Measurements from ENCODE around the gene SLIT3. TPM values are rescaled to one million over a fixed set of nuclear protein-coding genes. Genes with fewer than 3 reads are reported as not detected.

The SLIT3 gene
- total and polyA plus RNA-seq, 2 donors (not counting 3 experiments of a cell fraction or from before 2014, with no cell fraction given), result 0.90 to 1.0 TPM

GRCh38 chr5:169166078-169166477 lies 134.9 kb downstream of the SLIT3 start:
- Histone ChIP-seq H3K9ac (replicated peaks; ENCODE audit: extremely low read depth, insufficient read depth, low read length) (no peak overlapping the region), H3K36me3 (ENCODE audit: control insufficient read depth in 2 of 2, extremely low read depth in 1 of 2, insufficient read depth in 2 of 2, low read length in 2 of 2) (no peaks in the 10 kb centered on the region), H3K4me1 (ENCODE audit: control insufficient read depth, extremely low read depth, insufficient read depth, low read length) (peaks cover 32% of the 10 kb centered on the region), H3K27me3 (ENCODE audit: control insufficient read depth in 2 of 2, insufficient read depth in 2 of 2, low read length in 2 of 2) (no peaks in the 10 kb centered on the region), H3K4me3 (replicated peaks in 1 of 3; ENCODE audit: insufficient read depth in 1 of 3, low read depth in 1 of 3, low read length in 3 of 3) (no peak overlapping the region), H3K27ac (ENCODE audit: insufficient read depth, low read depth, low read length) (no peak overlapping the region), H4K20me1 (replicated peaks; ENCODE audit: control insufficient read depth, extremely low read depth, insufficient read depth, low read length) (no peaks in the 10 kb centered on the region), H3K9me1 (replicated peaks; ENCODE audit: control insufficient read depth, extremely low read depth, insufficient read depth, low read length) (no peaks in the 10 kb centered on the region), H3K9me3 (replicated peaks; ENCODE audit: control insufficient read depth, insufficient read depth, low read length) (no peaks in the 10 kb centered on the region), H2AFZ (ENCODE audit: low read depth, low read length) (no peak overlapping the region), H3K4me2 (ENCODE audit: insufficient read depth, low read length) (no peak overlapping the region), H3K79me2 (ENCODE audit: control insufficient read depth, insufficient read depth, low read length) (no peaks in the 10 kb centered on the region)
- ChIA-PET CTCF (no interaction called here), POLR2A (interaction anchor here (0.6 kb wide), 1 partner anchor 13 kb away, joined by 3 read pairs; no protein-coding TSS in a partner anchor)
- intact Hi-C loops (cut with micrococcal nuclease), result no loop called here
- FAIRE-seq (no peak), DNase-seq (ENCODE audit: low read depth, low spot score) (no peak)
- BruUV-seq (replicated peaks), result no TSS peak
- TF ChIP-seq EZH2 (IDR thresholded peaks at IDR 0.05; ENCODE audit: borderline replicate concordance, low read depth, low read length, severe bottlenecking) (no peak), FOS (IDR thresholded peaks at IDR 0.05; ENCODE audit: borderline replicate concordance, insufficient read depth, low read length) (no peak), JUN (IDR thresholded peaks at IDR 0.05; ENCODE audit: borderline replicate concordance, insufficient read depth, insufficient read length, low read depth) (no peak), MYC (IDR thresholded peaks at IDR 0.05; ENCODE audit: low read depth, low read length) (no peak), POLR2A (IDR thresholded peaks at IDR 0.05; ENCODE audit: low read depth, low read length) (no peak), CTCF (IDR thresholded peaks at IDR 0.05; ENCODE audit: extremely low read depth in 1 of 2, insufficient read depth in 1 of 2, low read depth in 1 of 2, low read length in 2 of 2) (no peak)
- TF ChIP-seq, protein P1, sequence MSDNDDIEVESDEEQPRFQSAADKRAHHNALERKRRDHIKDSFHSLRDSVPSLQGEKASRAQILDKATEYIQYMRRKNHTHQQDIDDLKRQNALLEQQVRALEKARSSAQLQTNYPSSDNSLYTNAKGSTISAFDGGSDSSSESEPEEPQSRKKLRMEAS (IDR thresholded peaks at IDR 0.05; ENCODE audit: insufficient read depth, insufficient read length), result no peak
- dilution Hi-C loops (cut with MboI; ENCODE audit: extremely low pct_ligation_motif_present, low sequenced_read_pairs), result no loop called here
